Small intestine (tissue), 16 donors: Measurements from ENCODE around the gene NUDT17. TPM values are rescaled to one million over a fixed set of nuclear protein-coding genes. Genes with fewer than 3 reads are reported as not detected.

Source experiments
- DNase-seq, 2 donors: peaks; one replicate each; pipeline versions ENCODE4 v3.0.0 to v3.0.0-alpha.2; 2013
- FAIRE-seq: peaks from 2 replicates; lab custom pipeline; 2012; peaks lifted over from hg19 to GRCh38; lab: Jason Lieb, UNC
- H3K27ac ChIP-seq, 3 donors: one replicate each; pipeline ENCODE4 v1.5.1; 2013; ENCODE audit warnings: low read length in 2 of 3, mild to moderate bottlenecking in 2 of 3, control low read depth in 1 of 3, inconsistent platforms in 1 of 3, low read depth in 1 of 3, moderate library complexity in 1 of 3
- H3K27me3 ChIP-seq, 3 donors: one replicate each; pipeline ENCODE4 v1.6.1; 2013; ENCODE audit warnings: low read length in 3 of 3, inconsistent platforms in 1 of 3; ENCODE audit not compliant: control insufficient read depth in 3 of 3, insufficient read depth in 3 of 3
- H3K36me3 ChIP-seq, 3 donors: one replicate each; pipeline ENCODE4 v1.6.1; 2013; ENCODE audit warnings: low read length in 3 of 3, inconsistent platforms in 1 of 3, low read depth in 1 of 3, mild to moderate bottlenecking in 1 of 3, moderate library complexity in 1 of 3; ENCODE audit not compliant: control insufficient read depth in 3 of 3, insufficient read depth in 2 of 3
- H3K4me1 ChIP-seq, 3 donors: one replicate each; pipeline ENCODE4 v1.6.1; 2013; ENCODE audit warnings: low read length in 2 of 3, inconsistent platforms in 1 of 3, low read depth in 1 of 3, mild to moderate bottlenecking in 1 of 3, moderate library complexity in 1 of 3; ENCODE audit not compliant: control insufficient read depth in 3 of 3, insufficient read depth in 2 of 3
- H3K4me3 ChIP-seq, 3 donors: one replicate each; pipeline ENCODE4 v1.5.1; 2013; ENCODE audit warnings: low read length in 3 of 3, control low read depth in 1 of 3, inconsistent platforms in 1 of 3, low read depth in 1 of 3, mild to moderate bottlenecking in 1 of 3, moderate library complexity in 1 of 3
- H3K9me3 ChIP-seq, 2 donors: one replicate each; pipeline ENCODE4 v1.6.1; 2013; ENCODE audit warnings: low read depth in 1 of 2, low read length in 1 of 2; ENCODE audit not compliant: control insufficient read depth in 2 of 2, insufficient read depth in 1 of 2
- WGBS, 3 donors: extraction: QIAGEN DNeasy Blood & Tissue Kit; methylation state at CpG; one replicate each; pipeline ENCODE4 v1.1.7; 2013; 5-methylcytosine and 5-hydroxymethylcytosine counted together
- long read RNA-seq, 10 donors: transcript quantifications; one replicate each; lab custom pipeline, GENCODE V29; 2026
- polyA plus RNA-seq, 4 donors: library from polyadenylated mRNA; stranded (reverse) in 3 of 4; unstranded in 1 of 4; fragments of 200-250 nt in 3 of 4; fragments of 120-200 nt in 1 of 4; gene quantifications; one replicate each; pipeline versions ENCODE4 v1.2.1 to v1.2.3, GENCODE V29; 2013
- donor health status: healthy with polysubstance abuse.
- donor health status: control.
- donor health status: control.
- donor health status: Bipolar disorder and iron deficiency.
- donor health status: healthy.

NUDT17 gene, protein sequence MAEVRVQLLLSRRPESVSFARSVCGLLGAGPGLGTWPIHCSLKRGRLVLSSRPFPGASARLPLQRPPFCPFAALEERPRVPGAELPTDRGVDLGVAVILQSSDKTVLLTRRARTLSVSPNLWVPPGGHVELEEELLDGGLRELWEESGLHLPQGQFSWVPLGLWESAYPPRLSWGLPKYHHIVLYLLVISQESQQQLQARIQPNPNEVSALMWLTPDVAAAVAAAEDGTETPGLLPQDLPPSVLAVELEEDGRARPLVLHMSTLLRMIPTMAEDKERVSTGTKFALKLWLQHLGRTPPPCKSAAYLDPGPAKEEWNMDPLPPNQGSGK
- polyA plus RNA-seq = 1 to 10 TPM in 3 of 4 donors, under 1 TPM in 1; 0.54 to 4.4 (median 1.6) TPM
- long read RNA-seq, donor 1 = 0 reads
- long read RNA-seq, donor 2 = 0 reads
- long read RNA-seq, donor 3, partial matches to known transcripts = 7 of 7 reads
- long read RNA-seq, donor 3, other reads (novel, unspliced or antisense) = 0 of 7 reads
- long read RNA-seq, donor 4 = 0 reads
- long read RNA-seq, donor 5 = 0 reads
- long read RNA-seq, donor 6 = 0 reads
- long read RNA-seq, donor 7 = 0 reads
- long read RNA-seq, donor 8 = 0 reads
- long read RNA-seq, donor 9 = 0 reads
- long read RNA-seq, donor 10 = 0 reads

DNA sequence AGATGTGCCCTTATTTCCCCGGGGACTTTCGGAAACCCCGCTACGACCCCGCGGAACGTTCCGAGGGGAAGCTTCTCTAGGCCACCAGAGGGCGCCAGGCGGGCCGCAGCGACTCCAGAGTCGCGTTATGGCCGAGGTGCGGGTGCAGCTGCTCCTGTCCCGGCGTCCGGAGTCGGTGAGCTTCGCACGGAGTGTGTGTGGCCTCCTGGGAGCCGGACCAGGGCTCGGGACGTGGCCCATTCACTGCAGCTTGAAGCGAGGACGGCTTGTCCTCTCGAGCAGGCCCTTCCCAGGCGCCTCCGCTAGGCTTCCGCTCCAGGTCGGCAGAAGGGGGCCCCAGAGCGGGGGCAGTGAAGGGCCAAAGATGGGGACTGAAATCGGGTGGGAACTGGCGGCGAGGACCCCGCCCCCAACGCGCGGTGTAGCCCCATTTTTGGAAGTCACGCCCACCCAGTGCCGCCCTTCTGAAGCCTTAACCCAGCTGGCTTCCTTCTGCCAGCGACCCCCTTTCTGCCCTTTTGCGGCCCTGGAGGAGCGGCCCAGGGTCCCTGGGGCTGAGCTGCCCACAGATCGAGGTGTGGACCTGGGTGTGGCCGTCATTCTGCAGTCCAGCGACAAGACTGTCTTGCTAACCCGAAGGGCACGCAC, at the start of gene NUDT17:
Gene NUDT17, plus strand, starts transcription at position 117 of the 648 bp plus-strand sequence. Its CDS starts 11 bp downstream, at position 128.
- WGBS, 3 donors = 0 to 1% (median 1%) methylated on average over 43 to 50 of the region's 50 CpGs
- Histone ChIP-seq H3K27me3 (no peaks in the 10 kb centered on the region), H3K9me3 (no peaks in the 10 kb centered on the region), H3K36me3 (peaks cover 18 to 31% (median 19%) of the 10 kb centered on the region in 3 donors), H3K27ac (peak within 1 kb of the TSS in 2 of 3 donors; percentile 3 to 57), H3K4me3 (peak within 1 kb of the TSS; percentile 14 to 59 (median 45)), H3K4me1 (peaks cover 0 to 5% (median 0%) of the 10 kb centered on the region in 3 donors)
- no peak for FAIRE-seq
- peak; percentile 66 to 89 for DNase-seq

DNA sequence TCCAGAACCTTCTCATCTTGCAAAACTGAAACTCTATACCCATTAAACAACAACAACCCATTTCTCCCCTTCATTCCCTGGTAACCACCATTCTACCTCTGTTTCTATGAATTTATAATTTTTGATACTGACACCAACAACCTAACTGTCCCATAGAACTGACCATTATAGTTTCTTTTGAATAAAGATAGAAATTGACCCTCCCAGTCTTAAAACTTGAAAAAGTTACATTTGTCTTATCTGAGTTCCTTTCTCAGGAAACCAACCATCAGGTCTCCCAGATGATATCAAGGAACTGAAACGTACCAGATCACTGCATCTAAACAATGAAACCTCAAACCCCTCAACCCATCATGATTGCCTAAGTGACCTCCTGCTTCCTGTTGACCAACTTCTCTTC, 48.7 kb upstream of the NUDT17 start:
- Histone ChIP-seq H3K9me3 (peaks cover 0 to 9% of the 10 kb centered on the region in 2 donors), H3K4me1 (no peaks in the 10 kb centered on the region), H3K4me3 (no peak overlapping the region), H3K27me3 (no peaks in the 10 kb centered on the region), H3K36me3 (peaks cover 0 to 7% (median 0%) of the 10 kb centered on the region in 3 donors), H3K27ac (no peak overlapping the region)
- no peak for FAIRE-seq
- no peak for DNase-seq
- 38 to 81% (median 41%) methylated on average over 1 of the region's 1 CpG for WGBS, 3 donors

DNA sequence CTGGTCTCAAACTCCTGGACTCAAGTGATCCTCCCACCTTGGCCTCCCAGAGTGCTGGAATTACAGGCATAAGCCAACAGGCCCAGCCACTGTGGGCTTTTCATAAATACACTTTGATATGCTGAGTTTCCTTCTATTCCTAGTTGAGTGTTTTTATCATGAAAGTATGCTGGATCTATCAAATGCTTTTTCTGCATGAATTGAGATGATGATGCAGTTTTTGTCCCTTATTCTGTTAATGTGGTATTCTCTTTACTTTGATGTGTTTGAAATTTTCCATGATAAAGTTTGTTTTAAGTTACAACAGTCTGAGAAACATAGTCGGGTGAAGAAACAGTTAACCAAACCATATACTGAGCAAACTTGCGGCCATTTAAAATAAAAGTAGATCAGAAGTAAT, 45.6 kb upstream of the NUDT17 start:
- Histone ChIP-seq H3K4me1 (no peaks in the 10 kb centered on the region), H3K27me3 (no peaks in the 10 kb centered on the region), H3K27ac (no peak overlapping the region), H3K36me3 (peaks cover 0 to 2% (median 0%) of the 10 kb centered on the region in 3 donors), H3K9me3 (peaks cover 0 to 9% of the 10 kb centered on the region in 2 donors), H3K4me3 (no peak overlapping the region)
- FAIRE-seq (no peak), DNase-seq (no peak)
- WGBS, 3 donors = 82 to 94% (median 93%) methylated on average over 2 of the region's 2 CpGs

DNA sequence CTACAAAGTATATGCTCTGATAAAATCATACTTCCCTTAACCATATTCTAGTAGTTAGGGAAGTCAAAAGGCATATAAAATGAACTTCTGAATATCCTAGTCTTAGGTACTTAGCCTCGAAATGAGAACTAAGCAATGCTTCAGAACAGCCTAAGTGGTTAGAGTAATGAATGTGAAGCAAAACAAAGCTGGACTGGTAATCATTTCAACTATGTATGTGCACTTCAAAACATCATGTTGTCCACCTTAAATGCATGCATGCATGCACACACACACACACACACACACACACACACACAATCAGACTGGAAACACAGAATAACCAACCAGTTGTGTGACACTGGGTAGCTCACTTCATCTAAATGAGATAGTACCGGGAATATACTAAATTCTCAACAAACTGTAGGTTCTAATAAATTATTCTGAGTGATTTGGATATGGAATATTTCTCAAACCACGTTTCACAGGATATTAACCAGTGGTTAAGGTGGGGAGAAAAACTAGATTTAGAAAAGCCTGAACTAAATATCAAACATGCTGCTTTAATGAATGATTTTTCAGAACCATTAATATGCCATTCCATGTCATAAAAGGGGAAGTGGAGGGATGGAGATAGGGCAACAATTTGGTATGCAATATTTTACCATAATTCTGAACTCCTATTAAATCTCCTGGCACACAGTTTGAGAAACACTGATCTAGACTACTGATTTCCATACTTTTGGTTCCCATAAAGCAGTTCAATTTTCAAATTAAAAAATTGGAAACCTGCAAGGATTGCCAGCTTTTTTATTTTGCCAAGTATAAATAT, 41.0 kb upstream of the NUDT17 start:
- no peak for FAIRE-seq
- Histone ChIP-seq H3K9me3 (no peaks in the 10 kb centered on the region), H3K27me3 (no peaks in the 10 kb centered on the region), H3K36me3 (peaks cover 0 to 3% (median 0%) of the 10 kb centered on the region in 3 donors), H3K4me3 (no peak overlapping the region), H3K27ac (no peak overlapping the region), H3K4me1 (no peaks in the 10 kb centered on the region)
- DNase-seq = no peak
- 57 to 78% (median 64%) methylated on average over 3 of the region's 3 CpGs for WGBS, 3 donors

DNA sequence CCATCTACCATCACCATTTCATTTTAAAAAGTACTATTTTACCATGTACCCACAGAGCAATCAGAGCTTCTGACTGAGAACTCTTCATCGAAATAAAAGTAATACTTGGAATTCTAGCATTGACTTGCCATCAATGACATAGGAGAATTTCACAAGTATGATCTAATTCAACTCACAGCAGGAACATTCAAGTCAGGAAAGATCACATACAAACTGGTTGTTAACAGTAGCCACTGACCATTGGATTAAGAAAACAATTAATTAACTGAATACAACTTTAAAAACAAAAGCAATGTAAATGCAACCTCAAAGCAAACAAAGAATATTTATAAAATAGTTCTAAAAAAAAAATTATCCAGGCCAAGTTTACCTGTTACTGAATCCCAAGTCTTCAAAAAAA, 40.4 kb upstream of the NUDT17 start:
- Histone ChIP-seq H3K36me3 (peaks cover 0 to 3% (median 0%) of the 10 kb centered on the region in 3 donors), H3K27ac (no peak overlapping the region), H3K9me3 (no peaks in the 10 kb centered on the region), H3K4me3 (no peak overlapping the region), H3K27me3 (no peaks in the 10 kb centered on the region), H3K4me1 (no peaks in the 10 kb centered on the region)
- WGBS, 3 donors = 70 to 92% (median 82%) methylated on average over 1 of the region's 1 CpG
- DNase-seq (no peak), FAIRE-seq (no peak)

DNA sequence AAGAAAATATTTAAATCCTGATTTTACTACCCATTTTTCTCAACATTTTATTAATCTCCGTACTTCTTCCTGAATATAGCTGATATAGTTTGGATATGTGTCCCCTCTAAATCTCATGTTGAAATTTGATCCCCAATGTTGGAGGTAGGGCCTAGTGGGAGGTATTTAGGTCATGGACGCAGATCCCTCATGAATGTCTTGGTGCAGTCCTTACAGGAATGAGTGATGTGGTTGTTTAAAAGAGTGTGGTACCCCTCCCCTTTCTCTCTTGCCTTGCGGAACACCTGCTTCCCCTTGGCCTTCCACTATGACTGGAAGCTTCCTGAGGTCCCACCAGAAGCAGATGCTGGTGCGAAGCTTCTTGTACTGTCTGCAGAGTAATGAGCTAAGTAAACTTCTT, 39.0 kb upstream of the NUDT17 start:
- Histone ChIP-seq H3K27ac (no peak overlapping the region), H3K9me3 (no peaks in the 10 kb centered on the region), H3K27me3 (no peaks in the 10 kb centered on the region), H3K4me1 (no peaks in the 10 kb centered on the region), H3K4me3 (no peak overlapping the region), H3K36me3 (peaks cover 0 to 3% (median 0%) of the 10 kb centered on the region in 3 donors)
- FAIRE-seq (no peak), DNase-seq (no peak)
- 96 to 99% (median 98%) methylated on average over 4 of the region's 4 CpGs for WGBS, 3 donors

DNA sequence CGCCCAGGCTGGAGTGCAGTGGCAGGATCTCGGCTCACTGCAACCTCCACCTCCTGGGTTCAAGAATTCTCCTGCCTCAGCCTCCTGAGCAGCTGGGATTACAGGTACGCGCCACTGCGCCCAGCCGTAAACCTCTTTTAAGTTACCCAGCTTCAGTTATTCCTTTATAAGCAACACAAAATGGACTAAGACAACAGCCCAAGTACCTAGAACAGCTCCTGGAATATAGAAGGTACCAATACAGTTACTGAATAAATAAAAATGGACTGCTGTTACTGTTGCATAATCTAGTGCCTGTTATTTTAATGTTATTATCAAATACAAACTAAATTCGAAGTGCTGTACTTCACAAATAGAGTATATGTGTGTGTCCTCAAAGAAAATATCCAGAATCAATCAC, 38.6 kb upstream of the NUDT17 start:
- H3K36me3 ChIP-seq = peaks cover 0 to 3% (median 0%) of the 10 kb centered on the region in 3 donors
- no peaks in the 10 kb centered on the region for H3K9me3 ChIP-seq
- no peak overlapping the region for H3K27ac ChIP-seq
- no peak for FAIRE-seq
- H3K4me1 ChIP-seq = no peaks in the 10 kb centered on the region
- H3K27me3 ChIP-seq = no peaks in the 10 kb centered on the region
- no peak for DNase-seq
- no peak overlapping the region for H3K4me3 ChIP-seq
- WGBS, 3 donors = 95 to 98% (median 95%) methylated on average over 7 of the region's 7 CpGs
